ENCODE measurements around the gene SP3.

- TF ChIP-seq CTCF (IDR thresholded peaks at IDR 0.05) (no peak), POLR2A (IDR thresholded peaks at IDR 0.05) (no peak)
These were observed 23.6 kb downstream of the SP3 start for GRCh38 chr2:173941567-173941966.

Measured in prostate gland (tissue), 2 donors.